ENCODE results near the gene CCDC179. TPM values are rescaled to one million over a fixed set of nuclear protein-coding genes. Genes with fewer than 3 reads are reported as not detected.

Gene CCDC179
- total and polyA plus RNA-seq, 12 donors, result not detected

GRCh38 chr11:22898036-22898435 is 37.8 kb upstream of the CCDC179 start:
- 78 to 85% (median 79%) methylated on average over 5 of the region's 5 CpGs for WGBS, 4 donors
- TF ChIP-seq POLR2A (IDR thresholded peaks at IDR 0.05) (no peak), CTCF (IDR thresholded peaks at IDR 0.05) (no peak)
- intact Hi-C loops (cut with DNase I), result no loop called here
- Histone ChIP-seq H3K9me3 (replicated peaks in 1 of 3) (no peaks in the 10 kb centered on the region), H3K4me3 (no peak overlapping the region), H3K4me1 (replicated peaks in 1 of 2) (no peaks in the 10 kb centered on the region), H3K27me3 (no peaks in the 10 kb centered on the region), H3K27ac (no peak overlapping the region), H3K36me3 (replicated peaks in 1 of 2) (no peaks in the 10 kb centered on the region)
- no peak for DNase-seq

GRCh38 chr11:22890227-22890626 is 30.0 kb upstream of the CCDC179 start:
- Histone ChIP-seq H3K4me3 (no peak overlapping the region), H3K4me1 (replicated peaks in 1 of 2) (no peaks in the 10 kb centered on the region), H3K36me3 (replicated peaks in 1 of 2) (no peaks in the 10 kb centered on the region), H3K9me3 (replicated peaks in 1 of 3) (no peaks in the 10 kb centered on the region), H3K27me3 (no peaks in the 10 kb centered on the region), H3K27ac (no peak overlapping the region)
- no peak for DNase-seq
- no peak for TF ChIP-seq CTCF (IDR thresholded peaks at IDR 0.05)
- no peak for TF ChIP-seq POLR2A (IDR thresholded peaks at IDR 0.05)
- intact Hi-C loops (cut with DNase I), result no loop called here
- WGBS, 4 donors, result 68 to 83% (median 76%) methylated on average over 2 of the region's 2 CpGs

- H3K4me1 ChIP-seq (replicated peaks in 1 of 2), result no peaks in the 10 kb centered on the region
- no peak for TF ChIP-seq POLR2A (IDR thresholded peaks at IDR 0.05)
- TF ChIP-seq CTCF (IDR thresholded peaks at IDR 0.05), result no peak
- no peak overlapping the region for H3K4me3 ChIP-seq
- DNase-seq, result no peak
- 57 to 74% (median 71%) methylated on average over 1 of the region's 1 CpG for WGBS, 4 donors
- H3K27me3 ChIP-seq, result no peaks in the 10 kb centered on the region
- intact Hi-C loops (cut with DNase I), result no loop called here
- no peaks in the 10 kb centered on the region for H3K36me3 ChIP-seq (replicated peaks in 1 of 2)
- no peak overlapping the region for H3K27ac ChIP-seq
- no peaks in the 10 kb centered on the region for H3K9me3 ChIP-seq (replicated peaks in 1 of 3)
These were observed 23.9 kb upstream of the CCDC179 start for GRCh38 chr11:22884217-22884616.

- Histone ChIP-seq H3K4me1 (replicated peaks in 1 of 2) (no peaks in the 10 kb centered on the region), H3K27ac (no peak overlapping the region), H3K4me3 (no peak overlapping the region), H3K36me3 (replicated peaks in 1 of 2) (no peaks in the 10 kb centered on the region), H3K27me3 (no peaks in the 10 kb centered on the region), H3K9me3 (replicated peaks in 1 of 3) (no peaks in the 10 kb centered on the region)
- intact Hi-C loops (cut with DNase I), result no loop called here
- TF ChIP-seq CTCF (IDR thresholded peaks at IDR 0.05) (no peak), POLR2A (IDR thresholded peaks at IDR 0.05) (no peak)
- no peak for DNase-seq
- WGBS, 4 donors, result 58 to 67% (median 64%) methylated on average over 2 of the region's 2 CpGs
These were observed 19.4 kb upstream of the CCDC179 start for GRCh38 chr11:22879630-22880029.

Measured in adrenal gland (tissue), 12 donors.